ENCODE results near the gene RUFY1.
"Not testable (repeated sequence)": the region's sequence is repeated elsewhere in the genome, so short reads cannot be mapped to it uniquely, and the experiment has no call there.

RUFY1 gene

DNA sequence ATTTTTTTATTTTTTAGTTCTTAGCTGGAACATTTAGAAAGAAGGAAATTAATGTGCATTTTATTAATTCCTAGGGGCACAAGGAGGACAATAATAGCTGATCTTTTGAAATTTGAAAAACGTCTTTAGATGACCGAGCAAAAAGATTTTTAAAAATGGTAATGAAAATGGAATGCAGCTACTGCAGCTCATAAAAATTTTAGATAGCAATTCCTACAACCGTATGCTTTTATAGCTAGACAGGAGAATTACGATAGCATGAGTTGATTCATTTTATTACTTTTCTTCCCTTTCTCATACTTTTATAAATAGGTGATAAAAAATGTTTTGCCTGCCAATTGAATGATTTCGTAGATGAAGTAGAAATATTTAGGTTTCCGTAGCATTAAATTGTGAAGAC is 13.7 kb upstream of the RUFY1 start:
- no peak for DNase-seq (ENCODE audit: low read depth in 1 of 2, low spot score in 1 of 2)

DNA sequence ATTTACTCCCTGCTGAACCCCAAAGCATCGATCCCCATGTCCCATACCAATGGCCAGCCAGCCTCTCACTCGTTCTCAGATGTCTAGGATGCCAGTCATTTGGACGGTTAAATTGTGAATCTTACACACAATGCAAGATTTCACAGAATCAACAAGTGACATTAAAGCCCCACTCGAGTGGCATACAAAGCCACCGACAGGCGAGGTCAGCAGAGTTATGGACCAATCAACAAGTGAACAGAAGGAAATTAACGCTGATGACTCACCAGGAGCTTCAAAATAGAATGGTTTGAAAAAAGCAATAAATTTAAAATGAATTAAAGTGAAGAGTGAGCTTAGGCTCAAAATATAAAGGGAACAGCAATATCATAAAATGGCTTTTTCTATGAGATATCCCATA is 8.2 kb upstream of the RUFY1 start:
- no peak for DNase-seq (ENCODE audit: low read depth in 1 of 2, low spot score in 1 of 2)

DNA sequence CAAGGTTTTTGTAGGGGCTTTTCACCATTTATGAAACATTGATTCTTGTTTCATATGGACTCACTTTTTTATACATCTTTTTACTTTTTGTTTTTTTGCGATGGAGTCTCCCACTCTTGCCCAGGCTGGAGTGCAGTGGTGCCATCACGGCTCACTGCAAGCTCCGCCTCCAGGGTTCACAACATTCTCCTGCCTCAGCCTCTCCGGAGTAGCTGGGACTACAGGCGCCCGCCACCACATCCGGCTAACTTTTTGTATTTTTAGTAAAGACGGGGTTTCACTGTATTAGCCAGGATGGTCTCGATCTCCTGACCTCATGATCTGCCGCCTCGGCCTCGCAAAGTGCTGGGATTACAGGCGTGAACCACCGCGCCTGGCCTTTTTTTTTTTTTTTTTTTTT is 7.1 kb upstream of the RUFY1 start:
- DNase-seq (ENCODE audit: low read depth in 1 of 2, low spot score in 1 of 2) = not testable (repeated sequence)

DNA sequence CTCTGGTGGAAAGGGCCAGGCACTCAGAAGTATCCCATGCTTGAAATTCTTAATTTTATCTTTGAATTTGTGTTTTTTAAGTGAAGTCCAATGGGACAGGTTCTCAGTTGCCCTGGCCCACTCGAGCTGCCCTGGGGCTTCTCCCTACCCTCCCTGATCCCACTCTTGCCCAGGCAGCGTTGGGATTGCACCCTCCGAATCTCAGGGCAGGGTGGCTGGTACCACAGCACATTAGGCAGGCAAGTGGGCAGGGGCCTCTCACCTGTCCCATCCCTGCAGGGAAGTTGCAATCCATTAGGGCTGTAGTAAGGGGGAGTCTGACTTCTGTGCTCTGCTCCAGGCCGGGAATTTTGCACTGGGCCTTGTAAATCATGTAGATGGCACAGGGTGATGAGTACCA is 2.7 kb downstream of the RUFY1 start:
- DNase-seq (ENCODE audit: low read depth in 1 of 2, low spot score in 1 of 2) = no peak

DNA sequence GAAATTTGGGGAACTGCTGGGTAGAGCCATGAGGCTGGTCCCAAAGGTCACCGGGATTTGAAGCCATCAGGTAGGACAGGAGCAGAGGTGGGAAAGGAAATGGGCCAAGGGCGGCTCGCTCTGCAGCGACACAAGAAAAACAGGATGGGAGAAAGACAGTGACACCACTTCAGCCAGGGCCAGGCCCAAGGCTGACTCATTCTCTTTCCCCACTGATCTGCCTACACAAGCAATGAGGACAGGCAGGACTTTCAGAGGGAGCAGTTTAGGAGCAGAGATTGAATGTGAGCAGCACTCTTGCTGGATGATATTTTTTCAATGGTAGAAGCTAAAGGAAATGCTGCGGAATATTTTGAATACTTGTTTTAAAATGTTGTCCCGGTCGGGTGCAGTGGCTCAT is 3.5 kb downstream of the RUFY1 start:
- DNase-seq (ENCODE audit: low read depth in 1 of 2, low spot score in 1 of 2) = no peak

DNA sequence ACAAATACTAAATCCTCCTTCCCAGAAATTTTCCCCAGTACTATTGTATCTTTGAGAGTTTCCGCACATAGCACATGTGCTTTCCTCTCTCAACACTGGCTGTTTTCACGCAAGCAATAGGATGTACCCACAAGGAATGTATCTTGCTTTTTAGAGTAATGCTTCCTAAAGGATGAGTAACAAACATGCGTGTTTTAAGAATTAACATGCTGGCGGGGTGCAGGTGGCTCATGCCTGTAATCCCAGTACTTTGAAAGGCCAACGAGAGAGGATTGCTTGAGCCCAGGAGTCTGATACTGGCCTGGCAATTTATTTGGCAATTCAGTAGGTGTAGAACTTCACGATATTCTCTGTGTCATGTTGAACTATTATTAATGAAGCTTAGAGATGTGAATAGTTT is 4.6 kb downstream of the RUFY1 start:
- no peak for DNase-seq (ENCODE audit: low read depth in 1 of 2, low spot score in 1 of 2)

DNA sequence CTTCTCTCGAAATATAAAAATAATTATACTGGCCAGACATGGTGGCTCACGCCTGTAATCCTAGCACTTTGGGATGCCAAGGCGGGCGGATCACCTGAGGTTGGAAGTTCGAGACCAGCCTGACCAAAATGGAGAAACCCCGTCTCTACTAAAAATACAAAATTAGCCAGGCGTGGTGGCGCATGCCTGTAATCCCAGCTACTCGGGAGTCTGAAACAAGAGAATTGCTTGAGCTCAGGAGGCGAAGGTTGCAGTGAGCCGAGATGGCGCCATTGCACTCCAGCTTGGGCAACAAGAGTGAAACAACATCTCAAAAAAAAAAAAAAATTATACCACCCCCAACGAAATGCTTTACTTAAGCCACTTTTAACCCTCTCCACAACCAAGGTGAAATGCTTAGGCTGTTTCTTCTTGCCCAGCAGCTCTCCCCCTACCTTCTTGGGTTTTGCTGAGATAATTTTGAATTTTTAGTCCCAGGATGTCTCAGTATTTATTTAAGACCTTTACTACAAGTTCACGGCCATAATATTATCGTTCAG is 8.0 kb downstream of the RUFY1 start:
- not testable (repeated sequence) for DNase-seq (ENCODE audit: low read depth in 1 of 2, low spot score in 1 of 2)

DNA sequence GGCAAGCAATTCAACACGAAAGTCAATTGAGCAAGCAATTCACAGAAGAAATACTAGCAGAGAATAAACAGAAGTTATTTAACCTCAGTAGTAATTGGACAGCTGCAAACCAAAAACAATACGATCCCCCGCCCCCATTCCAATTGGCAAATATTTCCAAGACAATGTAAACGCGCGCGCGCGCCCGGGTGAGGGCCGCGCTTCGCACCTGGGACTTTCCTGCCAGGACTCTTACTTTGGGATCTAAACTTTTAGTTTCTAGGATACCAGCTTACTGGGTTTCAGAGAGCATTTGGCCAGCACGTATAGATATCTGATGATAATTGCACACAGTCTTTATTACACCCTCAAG is 8.6 kb downstream of the RUFY1 start:
- no peak for DNase-seq (ENCODE audit: low read depth in 1 of 2, low spot score in 1 of 2)

DNA sequence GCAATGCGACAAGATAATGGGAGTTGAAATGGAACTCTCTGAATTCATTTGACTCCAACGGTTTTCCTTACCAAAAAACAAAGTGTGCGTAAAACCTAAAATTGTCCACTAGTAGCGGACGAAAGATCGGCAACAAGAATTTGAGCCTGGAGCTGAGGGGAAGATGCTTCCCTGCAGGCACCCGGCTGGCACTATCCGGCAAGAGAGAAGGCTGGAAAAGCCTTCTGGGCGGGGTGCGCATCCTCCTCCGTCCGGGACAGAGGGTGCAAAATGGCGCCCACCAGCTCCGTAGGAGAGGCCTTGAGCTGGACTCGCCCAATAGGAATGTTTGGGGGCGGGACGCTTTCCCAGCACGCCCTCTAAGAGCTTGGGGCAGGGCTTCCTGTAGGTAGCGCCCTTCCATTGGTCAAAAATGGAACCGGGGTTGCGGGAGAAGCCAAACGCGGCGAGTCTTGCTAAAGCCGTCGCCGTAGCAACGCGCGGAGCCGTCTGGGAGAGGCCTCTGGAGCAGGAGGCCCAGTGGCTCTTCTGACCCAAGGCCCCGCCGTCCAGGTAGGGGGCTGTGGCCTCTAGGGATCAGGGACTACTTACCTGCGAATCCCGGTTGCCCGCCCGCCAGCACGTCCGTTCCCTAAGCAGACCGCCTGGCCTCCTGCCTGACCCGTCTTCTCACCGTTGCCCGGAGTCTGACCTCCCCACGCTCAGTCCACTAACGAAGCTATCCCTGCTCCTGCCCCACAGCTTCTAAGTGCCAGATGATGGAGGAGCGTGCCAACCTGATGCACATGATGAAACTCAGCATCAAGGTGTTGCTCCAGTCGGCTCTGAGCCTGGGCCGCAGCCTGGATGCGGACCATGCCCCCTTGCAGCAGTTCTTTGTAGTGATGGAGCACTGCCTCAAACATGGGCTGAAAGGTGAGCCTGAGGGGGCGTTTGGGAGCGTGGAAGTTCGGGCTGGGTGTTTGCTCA is 9.2 kb downstream of the RUFY1 start:
- peak; percentile 69 to 76 for DNase-seq (ENCODE audit: low read depth in 1 of 2, low spot score in 1 of 2)

DNA sequence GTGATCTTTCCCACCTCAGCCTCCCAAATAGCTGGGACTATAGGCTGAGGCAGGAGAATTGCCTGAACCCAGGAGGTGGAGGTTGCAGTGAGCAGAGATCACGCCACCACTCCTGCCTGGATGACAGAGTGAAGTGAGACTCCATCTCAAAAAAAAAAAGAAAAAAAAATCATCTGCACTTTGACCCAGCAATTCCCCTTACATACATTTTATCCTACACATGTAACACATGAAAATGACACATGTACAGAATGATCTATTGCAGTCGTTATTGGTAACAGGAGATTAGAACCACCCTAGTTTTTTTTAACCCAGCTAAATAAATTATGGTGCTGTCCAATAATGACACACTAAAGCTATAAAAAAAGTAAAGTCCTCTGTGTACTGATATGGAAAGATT is 14.2 kb downstream of the RUFY1 start:
- no peak for DNase-seq (ENCODE audit: low read depth in 1 of 2, low spot score in 1 of 2)

DNA sequence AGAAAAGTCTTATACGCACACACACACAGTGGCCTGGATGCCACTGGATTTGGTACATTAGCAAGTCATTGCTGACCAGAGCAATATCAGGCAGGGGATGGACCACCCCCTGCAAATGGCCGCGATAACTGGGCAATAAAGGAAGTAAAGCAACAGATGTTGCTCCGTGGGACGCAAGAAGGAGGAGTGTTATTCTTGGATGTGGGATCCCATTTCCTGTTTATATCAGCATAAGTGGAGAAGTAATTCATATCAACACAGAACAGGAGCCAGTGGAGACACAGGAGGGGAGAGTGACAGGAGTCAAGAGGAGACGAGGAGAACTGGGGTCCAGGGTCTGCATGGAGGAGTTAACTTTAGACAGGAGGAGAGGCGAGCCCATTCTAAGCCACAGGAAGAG is 18.4 kb downstream of the RUFY1 start:
- no peak for DNase-seq (ENCODE audit: low read depth in 1 of 2, low spot score in 1 of 2)

DNA sequence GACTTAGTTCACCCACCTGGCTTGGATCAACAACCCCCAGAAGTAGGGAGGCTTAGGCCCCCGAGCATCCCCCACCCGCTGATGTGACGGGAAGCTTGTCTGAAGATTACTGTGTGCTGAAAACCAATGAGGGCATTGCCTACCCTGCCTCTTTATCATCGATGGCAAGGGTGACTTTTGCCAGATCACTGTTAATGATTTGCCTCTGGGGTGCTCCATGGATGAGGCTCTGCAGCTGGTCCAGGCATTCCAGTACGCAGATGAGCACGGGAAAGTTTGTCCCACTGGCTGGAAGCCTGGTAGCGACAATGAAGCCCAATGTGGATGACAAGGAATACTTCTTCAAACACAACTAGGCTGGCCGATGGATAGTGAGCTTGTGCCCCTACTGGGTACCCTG is 22.0 kb downstream of the RUFY1 start:
- no peak for DNase-seq (ENCODE audit: low read depth in 1 of 2, low spot score in 1 of 2)

DNA sequence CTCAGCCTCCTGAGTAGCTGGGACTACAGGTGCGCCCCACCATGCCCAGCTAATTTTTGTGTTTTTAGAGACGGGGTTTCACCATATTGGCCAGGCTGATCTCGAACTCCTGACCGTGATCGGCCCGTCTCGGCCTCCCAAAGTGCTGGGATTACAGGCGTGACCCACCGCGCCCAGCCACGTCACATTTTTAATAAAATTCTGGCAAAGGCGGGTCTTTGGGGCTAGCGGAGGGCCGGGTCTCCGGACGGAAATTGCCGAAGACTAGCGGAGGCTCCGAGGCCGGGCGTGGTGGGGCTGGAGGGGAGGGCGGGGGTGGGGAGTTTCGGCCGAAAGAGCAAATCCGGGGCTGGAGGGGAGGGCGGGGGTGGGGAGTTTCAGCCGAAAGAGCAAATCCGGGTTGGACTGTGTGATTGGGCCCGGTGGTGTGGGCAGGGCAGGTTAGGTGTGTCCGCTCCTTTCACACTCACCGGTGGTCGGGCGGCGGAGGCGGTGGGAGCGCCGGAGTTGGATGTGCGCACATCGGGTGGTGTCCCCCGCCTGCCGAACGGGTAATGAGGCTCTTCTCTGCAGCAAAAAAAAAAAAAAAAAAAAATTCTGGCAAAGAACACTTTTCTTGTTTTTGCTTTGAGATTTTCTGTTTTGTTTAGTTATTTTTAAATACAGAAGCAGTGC is 27.1 kb downstream of the RUFY1 start:
- no peak for DNase-seq (ENCODE audit: low read depth in 1 of 2, low spot score in 1 of 2)

DNA sequence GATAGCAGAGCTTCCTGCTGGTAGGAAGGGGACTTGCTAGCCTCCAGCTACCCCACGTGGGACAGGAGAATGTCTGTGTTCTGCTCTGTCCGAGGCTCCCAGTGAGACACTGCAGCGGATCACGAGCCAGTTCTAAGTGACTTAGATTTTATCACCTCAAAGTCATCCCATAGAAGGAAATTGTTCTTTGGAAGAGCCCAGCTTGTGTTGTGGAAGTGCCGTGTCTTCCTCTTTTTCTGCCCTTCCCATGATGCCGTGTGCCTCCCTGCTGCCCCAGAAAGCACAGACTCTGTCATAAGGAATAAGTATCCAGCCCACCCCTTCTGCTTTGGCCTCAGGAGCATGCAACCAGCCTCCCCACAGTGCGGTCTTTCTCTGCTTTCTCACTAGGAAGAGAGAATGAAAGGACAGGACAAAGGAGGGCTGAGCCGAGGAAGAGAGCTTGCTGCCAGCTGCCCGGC is 35.6 kb downstream of the RUFY1 start:
- no peak for DNase-seq (ENCODE audit: low read depth in 1 of 2, low spot score in 1 of 2)

DNA sequence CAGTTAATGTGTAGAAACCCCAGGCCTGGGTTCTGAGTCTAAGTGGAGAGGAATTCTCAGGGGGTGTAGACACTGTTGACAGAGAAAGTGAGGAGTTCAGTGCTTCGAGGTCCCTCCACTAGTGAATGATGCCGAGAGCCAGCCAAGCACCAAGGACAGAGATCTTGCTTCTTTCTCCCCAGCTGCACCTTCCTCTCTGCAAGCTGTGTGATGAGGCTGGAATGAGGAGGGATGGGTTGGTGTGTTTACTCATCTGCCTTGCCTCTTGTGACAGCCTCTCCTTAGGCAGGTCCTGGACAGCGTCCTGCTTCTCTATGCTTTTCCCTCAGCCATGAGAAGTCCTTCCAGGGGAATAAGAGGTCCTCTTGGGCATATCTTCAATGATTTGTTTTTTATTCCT is 37.8 kb downstream of the RUFY1 start:
- no peak for DNase-seq (ENCODE audit: low read depth in 1 of 2, low spot score in 1 of 2)

DNA sequence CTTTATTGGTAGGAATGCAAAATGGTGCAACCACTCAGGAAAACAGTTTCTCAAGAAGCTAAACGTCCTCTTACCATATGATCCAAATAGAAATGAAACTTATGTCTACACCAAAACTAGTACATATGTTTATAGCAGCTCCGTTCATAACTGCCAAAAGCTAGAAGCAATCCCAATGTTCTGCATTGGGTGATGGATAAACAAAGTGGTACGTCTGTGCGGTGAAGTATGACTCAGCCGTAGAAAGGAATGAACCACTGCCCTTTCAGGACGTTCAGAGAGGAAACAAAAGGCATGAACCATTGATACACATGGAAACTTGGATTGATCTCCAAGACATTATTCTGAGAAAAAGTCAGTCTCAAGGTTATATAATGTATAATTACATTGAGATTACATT is 45.6 kb downstream of the RUFY1 start:
- DNase-seq (ENCODE audit: low read depth in 1 of 2, low spot score in 1 of 2) = no peak

DNA sequence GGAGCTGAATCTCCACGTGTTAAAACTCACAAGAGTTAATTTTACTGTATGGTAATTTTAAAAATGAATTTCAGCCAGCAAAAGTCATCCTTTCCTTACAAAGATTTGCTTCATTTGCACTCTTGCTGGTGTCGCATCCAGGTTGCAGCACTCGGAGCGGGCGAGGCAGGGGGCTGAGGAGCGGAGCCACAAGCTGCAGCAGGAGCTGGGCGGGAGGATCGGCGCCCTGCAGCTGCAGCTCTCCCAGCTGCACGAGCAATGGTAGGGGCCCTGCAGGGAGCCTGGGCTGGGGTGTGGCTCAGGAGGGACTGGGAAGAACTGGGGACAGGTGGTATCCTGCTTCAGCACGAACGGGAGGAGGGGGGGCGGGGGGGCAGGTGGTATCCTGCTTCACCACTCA is 46.1 kb downstream of the RUFY1 start:
- no peak for DNase-seq (ENCODE audit: low read depth in 1 of 2, low spot score in 1 of 2)

DNA sequence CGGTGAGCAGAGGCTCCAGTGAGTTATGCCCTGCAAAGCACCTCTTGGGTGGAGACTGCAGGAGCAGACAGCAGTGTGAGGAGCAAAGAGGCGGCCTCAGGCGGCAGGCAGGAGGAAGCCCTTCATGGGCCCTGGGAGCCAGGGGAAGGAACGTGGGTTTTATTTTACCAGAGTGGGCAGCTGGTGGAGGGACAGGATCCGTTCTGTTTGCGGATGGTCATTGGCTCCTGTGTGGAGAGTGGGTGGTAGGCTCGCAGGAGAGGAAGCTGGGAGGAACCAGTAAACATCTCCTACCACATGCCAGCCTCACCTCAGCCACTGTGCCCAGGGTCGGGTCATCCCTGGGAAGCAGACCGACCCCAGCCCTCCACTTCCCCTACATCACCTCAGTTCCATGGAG is 48.7 kb downstream of the RUFY1 start:
- DNase-seq (ENCODE audit: low read depth in 1 of 2, low spot score in 1 of 2) = no peak

DNA sequence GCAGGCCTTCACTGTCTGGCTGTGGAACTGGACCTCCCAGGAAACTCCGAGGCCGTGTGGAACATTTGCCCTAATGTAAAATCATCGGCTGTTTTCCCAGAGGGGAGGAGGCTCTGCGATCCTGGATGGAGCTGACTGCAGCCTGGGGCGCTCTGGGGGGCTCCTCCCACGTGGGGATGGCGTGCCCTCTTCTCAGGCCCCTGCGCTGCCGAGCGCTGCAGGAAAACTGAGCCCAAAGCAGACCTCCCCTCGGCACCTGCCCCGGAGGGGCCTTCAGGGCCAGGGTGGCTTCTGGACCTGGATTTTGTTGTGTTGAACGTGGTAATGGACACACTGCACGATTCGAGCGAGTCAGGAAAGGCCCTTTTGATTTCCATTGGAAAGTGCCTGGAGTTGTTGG is 49.2 kb downstream of the RUFY1 start:
- DNase-seq (ENCODE audit: low read depth in 1 of 2, low spot score in 1 of 2) = no peak

DNA sequence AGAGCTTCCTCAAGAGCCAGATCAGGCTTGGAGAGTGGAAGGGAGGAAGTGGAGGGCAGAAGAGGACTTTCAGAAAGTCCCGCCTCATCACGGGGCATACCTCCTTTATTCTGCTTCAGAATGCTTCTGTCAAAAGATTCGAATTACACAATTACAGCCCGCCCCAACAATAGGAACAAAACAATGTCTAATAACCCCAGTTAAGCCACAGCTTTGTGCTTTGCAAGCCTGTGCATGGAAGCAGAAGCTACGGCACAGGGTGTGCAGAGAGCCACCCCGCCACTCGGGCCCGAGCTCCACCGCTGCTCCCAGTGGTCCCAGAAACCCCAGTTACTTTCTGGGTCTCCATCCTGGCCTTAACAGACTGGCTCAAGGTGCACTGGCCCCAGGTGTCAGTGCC is 49.6 kb downstream of the RUFY1 start:
- DNase-seq (ENCODE audit: low read depth in 1 of 2, low spot score in 1 of 2) = no peak

DNA sequence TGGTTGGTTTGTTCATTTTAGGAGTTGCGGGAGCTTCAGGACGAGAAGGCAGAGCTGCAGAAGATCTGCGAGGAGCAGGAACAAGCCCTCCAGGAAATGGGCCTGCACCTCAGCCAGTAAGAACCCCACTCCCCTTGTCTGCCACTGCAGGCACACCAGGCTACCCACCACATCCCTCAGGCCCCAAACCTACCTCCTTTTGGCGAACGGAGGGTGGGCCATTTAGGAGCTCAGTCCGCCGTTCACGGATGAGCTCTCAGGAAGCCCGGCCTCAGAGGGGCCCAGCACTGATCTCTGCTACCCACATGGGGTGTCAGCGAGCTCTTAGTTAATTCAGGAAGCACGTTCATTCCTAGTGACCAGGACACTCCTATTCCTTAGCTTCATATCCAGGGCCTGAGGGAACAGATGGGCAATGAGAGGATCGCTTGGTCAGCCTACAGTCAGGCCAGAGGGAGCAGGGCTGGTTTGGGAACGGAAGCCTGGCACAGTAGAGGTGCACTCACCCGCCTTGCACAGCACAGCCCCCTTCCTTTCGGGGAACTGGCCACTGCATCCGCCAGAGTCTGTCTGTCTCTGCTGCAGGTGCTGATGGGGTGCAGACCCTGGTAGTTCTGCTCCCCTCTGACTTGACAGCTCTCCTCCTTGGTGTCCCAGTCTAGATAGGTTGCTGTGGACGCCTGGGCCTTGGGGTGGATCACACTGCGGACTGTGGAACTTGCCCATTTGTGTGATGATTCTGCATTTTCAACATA is 51.7 kb downstream of the RUFY1 start:
- no peak for DNase-seq (ENCODE audit: low read depth in 1 of 2, low spot score in 1 of 2)

DNA sequence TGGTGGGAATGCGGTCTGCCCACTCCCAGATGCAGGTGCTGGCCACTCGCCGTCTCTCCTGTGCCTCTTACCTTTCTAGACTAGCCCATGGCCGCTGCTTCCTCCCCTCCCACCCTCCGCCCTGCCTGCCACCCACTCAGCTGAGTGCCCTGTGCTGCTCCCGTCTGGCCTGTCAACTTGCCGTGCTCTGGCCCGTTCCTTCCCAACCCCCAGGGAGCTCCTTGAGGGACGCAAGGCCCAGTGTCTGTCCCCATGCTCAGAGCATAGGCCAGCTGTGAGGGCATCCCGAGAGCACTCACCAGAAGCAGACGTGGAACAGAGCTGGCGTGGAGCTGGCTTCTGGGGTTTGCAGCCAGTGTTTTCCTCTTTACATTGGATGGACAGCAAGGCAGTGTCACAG is 53.0 kb downstream of the RUFY1 start:
- no peak for DNase-seq (ENCODE audit: low read depth in 1 of 2, low spot score in 1 of 2)
